ENCODE results near the gene MARCO.
"Not testable (repeated sequence)": the region's sequence is repeated elsewhere in the genome, so short reads cannot be mapped to it uniquely, and the experiment has no call there.

The MARCO gene

GRCh38 chr2:119028327-119029174 lies 86.6 kb downstream of the MARCO start:
- in situ Hi-C loops (cut with MboI; ENCODE audit: low sequenced_read_pairs) = no loop called here

DNA sequence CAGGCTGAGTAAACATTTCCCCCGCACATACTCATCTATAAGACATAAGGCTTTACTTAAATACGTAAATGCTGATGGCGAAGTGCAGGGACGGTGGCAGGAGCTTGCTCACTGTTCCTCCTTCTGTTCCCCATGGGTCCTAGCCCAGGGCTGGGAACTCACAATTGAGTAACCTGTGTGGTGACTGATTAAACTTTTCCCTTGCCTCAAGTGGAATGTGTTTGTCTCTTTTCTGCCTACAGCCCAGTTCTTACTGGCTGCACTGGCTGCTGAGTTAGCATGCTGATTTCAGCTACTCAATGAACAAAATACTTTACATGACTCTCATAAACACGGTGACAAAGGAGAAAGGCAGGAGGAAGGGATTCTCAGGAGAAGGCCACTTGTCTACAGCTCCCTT lies 87.3 kb downstream of the MARCO start:
- in situ Hi-C loops (cut with MboI; ENCODE audit: low sequenced_read_pairs) = no loop called here

DNA sequence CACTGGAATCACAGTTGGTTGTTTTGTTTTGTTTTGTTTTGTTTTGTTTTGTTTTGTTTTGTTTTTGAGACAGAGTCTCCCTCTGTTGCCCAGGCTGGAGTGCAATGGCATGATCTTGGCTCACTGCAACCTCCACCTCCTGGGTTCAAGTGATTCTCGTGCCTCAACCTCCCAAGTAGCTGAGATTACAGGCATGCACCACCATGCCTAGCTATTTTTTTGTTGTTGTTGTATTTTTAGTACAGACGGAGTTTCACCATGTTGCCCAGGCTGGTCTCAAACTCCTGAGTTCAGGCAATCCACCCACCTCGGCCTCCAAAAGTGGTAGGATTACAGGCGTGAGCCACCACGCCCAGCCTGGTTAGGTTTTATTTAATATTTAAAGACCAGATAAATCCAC lies 95.9 kb downstream of the MARCO start:
- in situ Hi-C loops (cut with MboI; ENCODE audit: low sequenced_read_pairs) = not testable (repeated sequence)

DNA sequence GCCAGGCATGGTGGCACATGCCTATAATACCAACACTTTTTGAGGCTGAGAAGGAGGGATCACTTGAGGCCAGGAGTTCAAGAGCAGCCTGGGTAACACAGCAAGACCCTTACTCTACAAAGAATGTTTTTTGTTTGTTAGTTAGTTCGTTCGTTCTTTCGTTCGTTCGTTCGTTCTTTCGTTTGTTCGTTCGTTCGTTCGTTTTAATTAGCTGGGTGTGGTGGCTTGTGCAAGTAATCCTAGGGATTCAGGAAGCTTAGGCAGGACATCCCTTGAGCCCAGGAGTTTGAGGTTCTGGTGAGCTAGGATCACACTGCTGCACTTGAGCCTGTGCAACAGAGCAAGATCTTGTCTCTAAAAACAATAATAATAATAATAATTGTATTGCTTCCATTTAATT lies 98.7 kb downstream of the MARCO start:
- in situ Hi-C loops (cut with MboI; ENCODE audit: low sequenced_read_pairs) = no loop called here

Measured in hTERT RPE-1 (cell line).